ENCODE measurements around the gene CYB5D1.
"Not testable (repeated sequence)": the region's sequence is repeated elsewhere in the genome, so short reads cannot be mapped to it uniquely, and the experiment has no call there.

The CYB5D1 gene

GRCh38 chr17:7857713-7858521 is at the start of gene CYB5D1:
CYB5D1 (plus strand) TSS chr17:7858003; CDS start chr17:7858135, 132 bp downstream.
- no peaks in the 10 kb centered on the region for H3K9me3 ChIP-seq (ENCODE audit: control insufficient read depth, low read length)
- H3K4me3 ChIP-seq (ENCODE audit: low read length), result peak within 1 kb of the TSS; percentile 83
- no peaks in the 10 kb centered on the region for H3K27me3 ChIP-seq (ENCODE audit: control insufficient read depth, insufficient read depth, low read length)
- H3K4me1 ChIP-seq (ENCODE audit: control insufficient read depth, insufficient read depth, low read length), result peaks cover 34% of the 10 kb centered on the region
- peak within 1 kb of the TSS; percentile 66 for H3K9ac ChIP-seq (ENCODE audit: low read length)
- peaks cover 3% of the 10 kb centered on the region for H3K36me3 ChIP-seq (ENCODE audit: control insufficient read depth, insufficient read depth, low read length)

GRCh38 chr17:7809086-7809790 is 48.6 kb upstream of the CYB5D1 start:
- H3K9me3 ChIP-seq (ENCODE audit: control insufficient read depth, low read length), result no peaks in the 10 kb centered on the region
- H3K9ac ChIP-seq (ENCODE audit: low read length), result no peak overlapping the region
- no peaks in the 10 kb centered on the region for H3K36me3 ChIP-seq (ENCODE audit: control insufficient read depth, insufficient read depth, low read length)
- no peak overlapping the region for H3K4me3 ChIP-seq (ENCODE audit: low read length)
- H3K4me1 ChIP-seq (ENCODE audit: control insufficient read depth, insufficient read depth, low read length), result peaks cover under 1% of the 10 kb centered on the region
- no peaks in the 10 kb centered on the region for H3K27me3 ChIP-seq (ENCODE audit: control insufficient read depth, insufficient read depth, low read length)

GRCh38 chr17:7809791-7810343 is 47.9 kb upstream of the CYB5D1 start:
- not testable (repeated sequence) for H3K9ac ChIP-seq (ENCODE audit: low read length); H3K36me3 ChIP-seq (ENCODE audit: control insufficient read depth, insufficient read depth, low read length); H3K9me3 ChIP-seq (ENCODE audit: control insufficient read depth, low read length); H3K27me3 ChIP-seq (ENCODE audit: control insufficient read depth, insufficient read depth, low read length); H3K4me3 ChIP-seq (ENCODE audit: low read length); H3K4me1 ChIP-seq (ENCODE audit: control insufficient read depth, insufficient read depth, low read length)

- Histone ChIP-seq H3K36me3 (ENCODE audit: control insufficient read depth, insufficient read depth, low read length) (no peaks in the 10 kb centered on the region), H3K9me3 (ENCODE audit: control insufficient read depth, low read length) (no peaks in the 10 kb centered on the region), H3K4me1 (ENCODE audit: control insufficient read depth, insufficient read depth, low read length) (no peaks in the 10 kb centered on the region), H3K9ac (ENCODE audit: low read length) (no peak overlapping the region), H3K27me3 (ENCODE audit: control insufficient read depth, insufficient read depth, low read length) (no peaks in the 10 kb centered on the region), H3K4me3 (ENCODE audit: low read length) (no peak overlapping the region)
These were observed 46.6 kb upstream of the CYB5D1 start for GRCh38 chr17:7811251-7811650.

- H3K27me3 ChIP-seq (ENCODE audit: control insufficient read depth, insufficient read depth, low read length), result no peaks in the 10 kb centered on the region
- H3K36me3 ChIP-seq (ENCODE audit: control insufficient read depth, insufficient read depth, low read length), result no peaks in the 10 kb centered on the region
- H3K9ac ChIP-seq (ENCODE audit: low read length), result no peak overlapping the region
- no peaks in the 10 kb centered on the region for H3K4me1 ChIP-seq (ENCODE audit: control insufficient read depth, insufficient read depth, low read length)
- no peaks in the 10 kb centered on the region for H3K9me3 ChIP-seq (ENCODE audit: control insufficient read depth, low read length)
- no peak overlapping the region for H3K4me3 ChIP-seq (ENCODE audit: low read length)
These were observed 42.8 kb upstream of the CYB5D1 start for GRCh38 chr17:7814969-7815368.

- H3K9ac ChIP-seq (ENCODE audit: low read length), result no peak overlapping the region
- no peaks in the 10 kb centered on the region for H3K27me3 ChIP-seq (ENCODE audit: control insufficient read depth, insufficient read depth, low read length)
- H3K4me3 ChIP-seq (ENCODE audit: low read length), result no peak overlapping the region
- no peaks in the 10 kb centered on the region for H3K4me1 ChIP-seq (ENCODE audit: control insufficient read depth, insufficient read depth, low read length)
- no peaks in the 10 kb centered on the region for H3K36me3 ChIP-seq (ENCODE audit: control insufficient read depth, insufficient read depth, low read length)
- no peaks in the 10 kb centered on the region for H3K9me3 ChIP-seq (ENCODE audit: control insufficient read depth, low read length)
These were observed 40.7 kb upstream of the CYB5D1 start for GRCh38 chr17:7816926-7817642.

GRCh38 chr17:7817643-7817964 is 40.2 kb upstream of the CYB5D1 start:
- Histone ChIP-seq H3K9ac (ENCODE audit: low read length) (no peak overlapping the region), H3K9me3 (ENCODE audit: control insufficient read depth, low read length) (no peaks in the 10 kb centered on the region), H3K27me3 (ENCODE audit: control insufficient read depth, insufficient read depth, low read length) (no peaks in the 10 kb centered on the region), H3K4me1 (ENCODE audit: control insufficient read depth, insufficient read depth, low read length) (no peaks in the 10 kb centered on the region), H3K36me3 (ENCODE audit: control insufficient read depth, insufficient read depth, low read length) (no peaks in the 10 kb centered on the region), H3K4me3 (ENCODE audit: low read length) (no peak overlapping the region)

GRCh38 chr17:7818026-7818425 is 39.8 kb upstream of the CYB5D1 start:
- Histone ChIP-seq H3K9me3 (ENCODE audit: control insufficient read depth, low read length) (no peaks in the 10 kb centered on the region), H3K36me3 (ENCODE audit: control insufficient read depth, insufficient read depth, low read length) (no peaks in the 10 kb centered on the region), H3K4me3 (ENCODE audit: low read length) (no peak overlapping the region), H3K27me3 (ENCODE audit: control insufficient read depth, insufficient read depth, low read length) (no peaks in the 10 kb centered on the region), H3K9ac (ENCODE audit: low read length) (no peak overlapping the region), H3K4me1 (ENCODE audit: control insufficient read depth, insufficient read depth, low read length) (no peaks in the 10 kb centered on the region)

GRCh38 chr17:7818746-7819645 is 38.8 kb upstream of the CYB5D1 start:
- Histone ChIP-seq H3K9me3 (ENCODE audit: control insufficient read depth, low read length) (no peaks in the 10 kb centered on the region), H3K4me3 (ENCODE audit: low read length) (no peak overlapping the region), H3K4me1 (ENCODE audit: control insufficient read depth, insufficient read depth, low read length) (no peaks in the 10 kb centered on the region), H3K27me3 (ENCODE audit: control insufficient read depth, insufficient read depth, low read length) (no peaks in the 10 kb centered on the region), H3K9ac (ENCODE audit: low read length) (no peak overlapping the region), H3K36me3 (ENCODE audit: control insufficient read depth, insufficient read depth, low read length) (no peaks in the 10 kb centered on the region)

- H3K9me3 ChIP-seq (ENCODE audit: control insufficient read depth, low read length), result no peaks in the 10 kb centered on the region
- no peak overlapping the region for H3K4me3 ChIP-seq (ENCODE audit: low read length)
- no peak overlapping the region for H3K9ac ChIP-seq (ENCODE audit: low read length)
- no peaks in the 10 kb centered on the region for H3K27me3 ChIP-seq (ENCODE audit: control insufficient read depth, insufficient read depth, low read length)
- no peaks in the 10 kb centered on the region for H3K36me3 ChIP-seq (ENCODE audit: control insufficient read depth, insufficient read depth, low read length)
- peaks cover under 1% of the 10 kb centered on the region for H3K4me1 ChIP-seq (ENCODE audit: control insufficient read depth, insufficient read depth, low read length)
These were observed 37.6 kb upstream of the CYB5D1 start for GRCh38 chr17:7820231-7820630.

GRCh38 chr17:7822126-7822525 is 35.7 kb upstream of the CYB5D1 start:
- H3K9ac ChIP-seq (ENCODE audit: low read length), result no peak overlapping the region
- H3K36me3 ChIP-seq (ENCODE audit: control insufficient read depth, insufficient read depth, low read length), result no peaks in the 10 kb centered on the region
- H3K27me3 ChIP-seq (ENCODE audit: control insufficient read depth, insufficient read depth, low read length), result no peaks in the 10 kb centered on the region
- peaks cover 4% of the 10 kb centered on the region for H3K4me1 ChIP-seq (ENCODE audit: control insufficient read depth, insufficient read depth, low read length)
- no peaks in the 10 kb centered on the region for H3K9me3 ChIP-seq (ENCODE audit: control insufficient read depth, low read length)
- H3K4me3 ChIP-seq (ENCODE audit: low read length), result no peak overlapping the region

Data from mucosa of stomach (tissue), 1 donor.